TTC549 (cell line): ENCODE measurements around the gene GJC1.

Experiments
- FAIRE-seq: peaks from 2 replicates; lab custom pipeline; 2012; peaks lifted over from hg19 to GRCh38; lab: Jason Lieb, UNC

The GJC1 gene

DNA sequence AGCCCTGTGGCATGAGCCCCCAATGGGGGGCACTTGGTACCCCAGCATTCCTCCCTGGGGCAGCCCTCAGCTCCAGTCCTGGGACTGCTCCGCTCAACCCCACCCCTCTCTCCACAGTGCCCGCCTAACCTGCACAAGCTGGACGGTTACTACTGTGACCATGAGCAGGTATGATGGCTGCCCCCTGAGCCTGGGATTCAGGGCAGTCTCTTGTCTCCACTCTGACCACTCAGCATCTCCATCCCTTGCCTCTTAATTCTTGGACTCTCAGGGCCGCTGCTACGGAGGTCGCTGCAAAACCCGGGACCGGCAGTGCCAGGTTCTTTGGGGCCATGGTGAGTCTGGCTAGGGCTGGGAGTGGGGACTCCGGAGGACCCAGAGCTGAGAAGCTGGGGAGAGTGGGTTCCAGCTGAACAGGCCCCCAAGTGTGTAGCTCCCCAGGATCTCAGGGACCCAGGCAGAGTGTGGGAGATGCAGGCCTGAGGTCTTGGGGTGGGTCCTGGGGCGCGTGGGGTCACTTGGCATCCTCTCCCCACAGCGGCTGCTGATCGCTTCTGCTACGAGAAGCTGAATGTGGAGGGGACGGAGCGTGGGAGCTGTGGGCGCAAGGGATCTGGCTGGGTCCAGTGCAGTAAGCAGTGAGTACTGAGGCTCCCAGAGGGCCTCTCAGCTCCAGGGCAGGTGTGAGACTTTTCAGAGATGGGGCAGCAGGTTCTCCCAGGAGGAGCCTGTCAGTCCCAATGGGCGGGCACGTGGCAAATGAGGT, 53.3 kb downstream of the GJC1 start:
- FAIRE-seq: no peak

DNA sequence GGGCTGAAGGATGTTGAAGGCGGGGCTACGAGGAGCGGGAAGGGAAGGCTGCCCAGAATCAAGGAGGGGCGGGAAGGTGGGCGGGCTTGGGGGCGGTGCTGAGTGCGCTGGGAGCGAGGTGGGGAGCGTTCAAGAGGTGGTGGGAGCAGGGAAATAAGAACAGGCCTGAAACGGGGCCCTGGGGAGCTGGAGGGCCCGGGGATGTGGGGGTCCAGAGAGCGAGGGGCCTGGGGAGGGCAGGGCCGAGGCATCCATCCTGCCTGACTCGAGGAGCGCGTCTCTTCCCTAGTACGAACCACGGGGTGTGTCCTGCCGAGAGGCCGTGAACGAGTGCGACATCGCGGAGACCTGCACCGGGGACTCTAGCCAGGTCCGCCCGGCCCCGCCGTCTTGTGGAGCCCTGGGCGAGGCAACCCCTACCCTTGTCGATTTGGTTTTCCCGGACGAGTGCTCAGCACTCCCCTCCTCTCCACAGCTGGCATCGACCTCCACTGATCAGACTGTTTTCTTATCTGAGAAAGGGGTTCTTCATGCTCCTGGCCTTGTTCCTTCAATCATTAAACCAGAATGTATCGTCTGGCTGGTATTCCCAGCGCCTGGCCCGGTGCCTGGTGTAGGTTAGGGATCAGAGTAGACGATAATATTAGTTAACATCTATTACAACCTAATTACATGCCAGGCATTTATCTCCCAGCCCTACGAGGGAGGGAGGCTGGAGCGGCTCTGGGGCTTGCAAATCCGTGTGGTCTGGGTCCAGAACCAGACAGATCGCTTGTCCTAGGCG, 54.1 kb downstream of the GJC1 start:
- no peak for FAIRE-seq

DNA sequence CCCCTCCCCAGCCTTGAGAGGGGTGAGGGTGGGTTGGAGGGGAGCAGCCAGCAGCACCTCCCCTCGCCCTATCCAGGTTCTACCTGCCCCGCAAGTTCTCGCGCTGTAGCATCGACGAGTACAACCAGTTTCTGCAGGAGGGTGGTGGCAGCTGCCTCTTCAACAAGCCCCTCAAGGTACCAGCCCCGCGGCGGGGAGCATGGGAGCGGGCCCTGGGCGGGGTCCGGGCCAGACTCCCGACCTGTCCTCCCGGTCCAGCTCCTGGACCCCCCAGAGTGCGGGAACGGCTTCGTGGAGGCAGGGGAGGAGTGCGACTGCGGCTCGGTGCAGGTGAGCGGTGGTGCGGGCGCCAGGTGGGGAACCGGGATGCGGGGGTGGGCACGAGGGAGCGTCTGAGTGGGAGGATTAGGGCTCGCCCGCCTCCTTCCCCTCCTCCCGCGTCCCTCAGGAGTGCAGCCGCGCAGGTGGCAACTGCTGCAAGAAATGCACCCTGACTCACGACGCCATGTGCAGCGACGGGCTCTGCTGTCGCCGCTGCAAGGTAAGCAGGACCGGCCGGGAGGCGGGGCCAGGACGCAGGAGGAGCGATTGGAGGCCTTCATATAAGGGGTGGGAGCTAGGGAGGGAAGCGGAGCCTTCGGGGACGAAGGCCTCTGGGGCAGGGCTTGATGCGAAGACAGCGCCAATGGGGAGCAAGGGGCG, 54.8 kb downstream of the GJC1 start:
- peak; percentile 63 for FAIRE-seq

DNA sequence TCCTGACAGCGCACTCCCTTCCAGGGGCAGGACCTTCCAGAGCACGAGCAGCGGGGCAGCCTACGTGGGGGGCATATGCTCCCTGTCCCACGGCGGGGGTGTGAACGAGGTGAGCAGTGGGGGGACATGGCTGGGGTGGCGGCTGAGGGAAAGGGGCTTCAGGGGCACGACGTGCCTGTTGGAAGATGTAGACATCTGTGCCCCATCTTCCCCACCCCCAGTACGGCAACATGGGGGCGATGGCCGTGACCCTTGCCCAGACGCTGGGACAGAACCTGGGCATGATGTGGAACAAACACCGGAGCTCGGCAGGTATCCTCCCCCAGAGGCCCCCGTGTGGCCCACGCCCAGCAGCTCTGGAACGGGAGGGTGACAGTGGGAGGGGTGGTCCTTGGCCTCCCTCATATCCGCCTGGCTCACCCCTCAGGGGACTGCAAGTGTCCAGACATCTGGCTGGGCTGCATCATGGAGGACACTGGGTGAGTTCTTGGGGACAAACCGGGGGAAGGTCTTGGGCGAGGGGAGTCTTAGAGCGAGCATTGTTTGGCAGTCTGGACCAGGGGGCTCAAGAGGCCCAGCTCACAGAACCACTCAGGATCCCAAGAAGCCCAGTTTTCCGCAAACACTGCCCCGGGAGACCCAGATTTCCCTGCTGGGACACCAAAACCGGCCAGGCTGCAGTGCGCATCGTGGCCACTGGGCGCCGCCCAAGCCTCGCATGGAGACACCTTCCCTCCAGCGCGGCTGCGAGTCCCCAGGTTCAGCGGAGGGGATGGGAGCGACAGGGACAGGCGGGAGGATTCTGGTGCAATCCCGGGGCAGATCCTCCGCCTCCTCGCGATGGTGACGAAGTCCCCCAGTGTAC, 55.6 kb downstream of the GJC1 start:
- no peak for FAIRE-seq

DNA sequence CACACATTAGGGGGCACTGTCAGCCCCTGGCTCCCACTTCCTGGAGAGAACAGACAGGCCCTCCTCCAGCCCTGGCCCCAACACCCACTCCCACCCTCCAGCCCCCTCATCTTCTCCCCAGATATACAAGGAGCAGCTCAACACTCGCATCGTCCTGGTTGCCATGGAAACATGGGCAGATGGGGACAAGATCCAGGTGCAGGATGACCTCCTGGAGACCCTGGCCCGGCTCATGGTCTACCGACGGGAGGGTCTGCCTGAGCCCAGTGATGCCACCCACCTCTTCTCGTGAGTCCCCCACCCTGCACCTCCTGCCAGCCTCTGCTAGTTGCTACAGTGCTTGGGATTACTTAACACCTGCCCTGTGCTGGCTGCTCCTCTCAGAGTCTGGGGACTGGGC, 56.9 kb downstream of the GJC1 start:
- no peak for FAIRE-seq

DNA sequence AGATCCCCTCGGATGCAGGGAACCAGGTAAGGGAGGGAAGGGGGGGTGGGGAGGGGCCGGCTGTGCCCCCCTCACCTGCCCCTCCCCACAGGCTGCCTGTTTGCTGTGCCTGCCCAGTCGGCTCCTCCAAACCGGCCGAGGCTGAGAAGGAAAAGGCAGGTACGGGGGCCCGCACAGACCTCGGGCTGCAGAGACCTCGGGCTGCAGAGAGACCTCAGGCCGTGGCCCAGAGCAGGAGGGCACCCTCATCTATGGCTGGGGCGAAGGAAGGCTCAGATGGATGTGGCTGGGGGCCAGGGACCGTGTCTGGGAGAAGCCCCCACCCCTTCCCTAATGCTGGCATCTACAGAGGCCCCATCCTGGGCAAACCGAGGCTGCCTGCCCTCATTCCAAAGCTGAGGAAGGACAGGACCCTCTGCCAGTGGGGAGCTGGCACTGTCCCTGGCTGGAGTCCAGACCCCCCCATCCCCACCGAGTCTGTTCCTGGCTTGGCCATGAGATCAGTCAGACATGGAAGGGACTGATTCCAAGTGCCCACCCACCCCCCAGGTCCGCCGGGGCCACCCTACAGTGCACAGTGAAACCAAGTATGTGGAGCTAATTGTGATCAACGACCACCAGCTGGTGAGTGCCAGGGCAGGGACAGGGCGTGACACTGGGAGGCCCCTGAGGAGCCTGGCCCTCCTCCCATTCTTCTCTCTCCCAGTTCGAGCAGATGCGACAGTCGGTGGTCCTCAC, 57.6 kb downstream of the GJC1 start:
- FAIRE-seq: no peak

DNA sequence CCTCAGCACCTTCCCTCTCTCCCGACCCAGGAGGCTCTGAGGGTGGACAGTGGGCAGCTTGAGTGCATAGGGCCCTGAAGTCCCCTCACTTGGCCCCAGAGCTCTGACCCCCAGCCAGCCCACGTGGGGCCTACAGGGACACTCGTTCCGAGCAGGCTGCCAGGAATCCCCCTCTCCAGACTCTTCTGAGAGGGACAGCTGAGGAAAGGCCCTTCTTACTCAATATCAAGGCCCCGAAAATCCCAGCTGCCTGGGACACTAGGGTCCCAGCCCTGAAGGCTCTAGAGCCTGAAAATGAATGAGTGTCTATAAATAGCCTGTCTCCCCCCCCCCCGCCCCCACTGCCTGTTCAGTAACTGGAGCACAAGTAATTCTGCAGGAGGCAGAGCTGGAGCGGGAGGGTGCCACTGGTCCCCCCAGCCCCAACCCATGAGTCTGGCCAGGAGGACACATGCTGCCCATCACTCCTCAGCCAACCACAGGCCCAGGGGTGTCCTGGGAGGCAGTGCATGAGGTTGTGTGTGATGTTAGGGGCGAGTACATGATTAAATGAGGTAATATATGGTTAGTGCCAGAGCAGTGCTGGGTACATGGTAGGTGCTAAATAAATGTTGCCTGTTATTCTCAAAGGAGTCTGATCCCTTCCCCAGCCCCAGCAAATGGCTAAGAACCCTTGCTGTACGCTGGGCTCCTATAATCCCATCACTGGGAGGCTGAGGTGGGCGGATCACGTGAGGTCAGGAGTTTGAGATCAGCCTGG, 59.7 kb downstream of the GJC1 start:
- no peak for FAIRE-seq

DNA sequence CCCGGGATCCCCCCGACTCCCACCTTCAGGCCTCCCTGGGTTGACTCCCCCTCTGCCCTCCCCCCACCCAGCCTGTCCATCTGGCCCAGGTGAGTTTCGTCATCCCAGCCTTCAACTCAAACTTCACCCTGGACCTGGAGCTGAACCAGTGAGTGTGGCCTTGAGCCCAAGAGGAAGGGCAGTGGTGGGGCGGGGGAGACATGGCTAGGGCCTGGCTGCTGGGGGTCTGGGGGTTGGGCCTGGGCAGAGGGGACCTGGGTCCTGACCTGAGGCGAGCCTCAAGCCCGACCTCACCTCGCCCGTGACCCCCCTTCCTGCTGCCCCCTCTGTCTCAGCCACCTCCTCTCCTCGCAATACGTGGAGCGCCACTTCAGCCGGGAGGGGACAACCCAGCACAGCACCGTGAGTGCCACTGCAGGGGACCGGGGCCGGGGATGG, 60.4 kb downstream of the GJC1 start:
- FAIRE-seq: no peak

DNA sequence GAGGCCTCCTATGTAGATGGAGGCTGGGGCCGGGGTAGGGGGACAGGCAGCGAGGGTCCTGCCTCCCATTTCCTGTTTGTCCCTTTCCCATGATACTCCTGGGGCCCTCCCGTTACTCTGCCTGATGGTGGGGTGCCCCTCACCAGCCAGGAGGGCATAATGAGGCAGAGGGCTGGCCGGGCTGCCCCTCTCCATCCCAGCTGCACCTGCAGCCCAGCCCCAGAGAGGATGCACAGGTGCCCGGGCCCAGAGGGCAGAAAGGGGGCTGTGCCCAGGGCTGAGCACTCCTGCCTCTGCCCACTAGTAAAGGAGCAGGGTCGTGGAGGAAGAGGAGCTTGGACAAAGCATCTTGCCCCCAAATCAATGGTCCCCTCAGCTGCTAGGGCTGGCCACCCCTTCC, 60.9 kb downstream of the GJC1 start:
- no peak for FAIRE-seq

DNA sequence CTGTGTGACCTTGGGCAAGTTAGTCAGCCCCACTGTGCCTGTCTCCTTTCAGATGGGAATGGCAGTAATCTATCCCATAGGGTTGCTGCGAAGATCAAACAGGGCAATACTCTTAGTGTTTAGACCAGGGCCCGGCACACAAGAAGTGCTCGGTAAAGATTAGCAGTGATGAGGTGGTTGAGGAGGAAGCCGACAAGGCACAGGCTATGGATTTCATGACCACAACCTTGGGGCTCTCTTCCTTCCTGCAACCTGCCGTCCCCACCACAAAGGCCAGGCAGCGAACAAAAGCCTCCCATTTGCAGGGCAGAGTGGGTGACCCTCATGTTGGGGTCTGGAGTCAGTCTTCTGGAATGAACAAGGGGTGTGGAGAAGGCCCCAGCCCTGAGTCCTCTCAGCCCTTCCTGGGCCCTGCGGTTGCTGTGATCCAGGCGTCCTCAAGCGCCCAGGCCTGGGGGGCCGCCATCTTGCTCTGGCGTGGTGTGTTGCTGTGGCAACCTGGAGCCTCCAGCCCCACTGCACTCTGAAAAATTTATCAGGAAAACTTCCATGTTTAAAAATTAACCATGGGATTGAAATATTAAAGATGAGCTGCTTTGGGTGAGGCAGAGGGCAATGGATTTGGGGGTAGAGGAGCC, 61.5 kb downstream of the GJC1 start:
- no peak for FAIRE-seq

DNA sequence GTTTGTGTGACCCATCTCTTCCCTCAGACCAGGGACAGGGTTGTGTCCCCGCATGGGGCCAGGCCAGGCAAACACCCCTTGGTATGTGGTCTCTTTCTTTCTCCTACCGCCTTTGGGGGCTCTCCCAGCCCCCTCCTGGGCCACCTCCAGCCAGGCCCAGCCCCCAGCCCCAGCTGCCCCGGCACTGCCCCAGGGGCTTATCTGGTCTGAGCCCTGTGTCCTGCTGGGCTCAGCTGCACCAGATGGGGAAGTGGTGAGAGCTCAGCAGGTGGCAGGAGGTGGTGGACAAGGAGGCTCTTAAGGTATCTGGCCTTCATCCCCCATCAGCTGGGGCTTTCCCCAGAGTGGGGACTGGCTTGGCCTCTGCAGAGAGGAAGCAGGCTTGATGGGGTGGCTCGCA, 62.6 kb downstream of the GJC1 start:
- FAIRE-seq: no peak

DNA sequence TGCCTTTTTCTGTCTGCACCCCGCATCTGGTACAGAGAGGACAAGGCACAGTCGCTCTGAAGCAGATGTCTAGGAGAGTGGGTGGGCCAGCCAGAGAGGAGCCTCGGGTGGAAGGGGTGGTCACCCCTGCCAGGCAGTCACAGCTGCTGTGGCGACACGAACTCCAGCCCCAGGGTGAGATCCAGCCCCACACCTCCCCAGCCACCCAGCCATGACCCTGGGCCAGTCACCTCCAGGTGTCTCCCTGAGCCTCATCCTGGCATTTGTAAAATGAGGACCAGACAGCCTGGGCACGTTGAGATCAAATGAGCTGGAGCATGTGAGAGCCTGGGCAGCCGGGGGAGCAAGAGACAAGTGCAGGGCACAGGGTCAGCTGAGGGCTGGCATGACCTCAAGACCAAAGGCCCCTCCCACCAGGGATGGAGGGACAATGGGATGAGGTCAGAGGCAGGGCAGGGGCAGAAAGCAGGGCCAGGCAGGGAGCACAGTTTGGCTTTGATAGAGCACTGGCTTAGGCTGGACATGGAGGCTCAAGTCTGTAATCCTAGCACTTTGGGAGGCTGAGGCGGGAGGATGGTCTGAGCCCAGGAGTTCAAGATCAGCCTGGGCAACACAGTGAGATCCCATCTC, 63.6 kb downstream of the GJC1 start:
- no peak for FAIRE-seq

DNA sequence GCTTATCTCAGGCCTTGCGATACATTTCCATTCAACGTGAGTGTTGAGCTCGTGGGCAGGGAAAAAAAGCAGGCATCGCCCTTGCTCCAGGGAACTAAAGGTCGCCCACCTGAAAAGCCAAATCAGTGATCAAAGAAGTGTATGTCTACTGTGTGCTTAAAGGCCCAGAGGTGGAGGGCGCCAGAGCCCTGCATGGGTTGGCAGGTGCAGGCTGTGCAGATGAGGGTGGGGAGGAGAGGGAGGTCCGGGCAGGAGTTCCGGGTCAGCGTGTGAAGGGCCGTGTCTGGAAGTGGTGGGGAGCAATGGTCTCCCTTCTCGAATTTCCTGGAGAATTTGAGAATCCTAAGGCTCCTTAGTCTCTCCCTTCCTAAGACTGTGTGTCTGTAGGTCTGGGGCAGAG, 64.1 kb downstream of the GJC1 start:
- FAIRE-seq: no peak

DNA sequence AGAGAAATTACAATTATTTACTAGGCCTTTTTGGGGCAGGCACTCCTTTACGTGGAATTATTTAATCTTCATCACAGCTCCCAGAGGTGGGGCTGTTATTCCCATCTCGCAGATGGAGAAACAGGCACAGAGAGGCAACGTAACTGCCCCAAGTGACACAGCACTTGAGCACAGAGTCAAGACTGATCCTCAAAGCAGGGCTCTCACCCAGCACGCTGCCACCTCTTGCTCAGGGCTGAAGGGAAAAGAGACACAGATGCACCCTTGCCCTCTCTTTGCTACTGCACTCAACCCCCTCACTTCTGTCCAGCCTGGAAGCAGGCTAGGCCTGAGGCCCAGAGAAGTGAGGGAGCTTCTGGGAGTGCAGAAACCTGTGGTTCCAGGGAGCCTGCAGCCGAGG, 66.9 kb downstream of the GJC1 start:
- FAIRE-seq: no peak

DNA sequence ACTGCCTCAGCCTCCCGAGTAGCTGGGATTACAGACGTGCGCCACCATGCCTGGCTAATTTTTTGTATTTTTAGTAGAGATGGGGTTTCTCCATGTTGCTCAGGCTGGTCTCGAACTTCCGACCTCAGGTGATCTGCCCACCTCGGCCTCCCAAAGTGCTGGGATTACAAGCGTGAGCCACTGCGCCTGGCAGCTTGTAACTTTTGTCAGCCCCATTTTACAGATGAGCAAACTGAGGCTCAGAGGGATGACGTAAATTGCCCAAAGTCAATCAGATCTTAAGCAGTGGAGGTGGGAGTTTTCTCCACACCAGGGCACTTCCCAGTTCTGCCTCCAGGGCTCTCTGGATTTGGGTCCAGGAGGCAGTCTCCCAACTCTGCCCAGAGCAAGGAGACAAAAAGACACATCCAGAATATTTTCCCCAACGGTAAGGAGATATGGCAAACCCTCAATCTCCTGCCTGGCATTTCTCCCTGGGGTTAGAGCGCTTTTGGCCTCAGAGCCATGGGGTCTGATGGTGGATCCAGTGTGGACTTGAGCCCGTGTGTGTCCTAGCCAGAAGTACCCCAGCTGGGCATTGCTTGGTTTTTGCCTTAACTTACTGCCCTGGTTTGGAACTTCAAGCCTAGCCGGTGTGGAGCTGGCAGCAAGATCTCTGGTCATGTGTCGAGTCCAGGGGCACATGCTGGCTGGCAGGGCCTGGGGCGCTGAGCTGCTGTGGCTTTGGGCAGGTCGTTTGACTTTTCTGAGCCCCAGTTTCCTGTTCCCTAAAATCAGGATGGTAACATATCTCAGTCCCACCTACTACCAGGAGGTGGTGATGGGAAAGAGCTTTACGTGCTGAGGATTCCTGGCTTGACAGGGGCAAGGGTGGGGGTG, 67.9 kb downstream of the GJC1 start:
- no peak for FAIRE-seq

DNA sequence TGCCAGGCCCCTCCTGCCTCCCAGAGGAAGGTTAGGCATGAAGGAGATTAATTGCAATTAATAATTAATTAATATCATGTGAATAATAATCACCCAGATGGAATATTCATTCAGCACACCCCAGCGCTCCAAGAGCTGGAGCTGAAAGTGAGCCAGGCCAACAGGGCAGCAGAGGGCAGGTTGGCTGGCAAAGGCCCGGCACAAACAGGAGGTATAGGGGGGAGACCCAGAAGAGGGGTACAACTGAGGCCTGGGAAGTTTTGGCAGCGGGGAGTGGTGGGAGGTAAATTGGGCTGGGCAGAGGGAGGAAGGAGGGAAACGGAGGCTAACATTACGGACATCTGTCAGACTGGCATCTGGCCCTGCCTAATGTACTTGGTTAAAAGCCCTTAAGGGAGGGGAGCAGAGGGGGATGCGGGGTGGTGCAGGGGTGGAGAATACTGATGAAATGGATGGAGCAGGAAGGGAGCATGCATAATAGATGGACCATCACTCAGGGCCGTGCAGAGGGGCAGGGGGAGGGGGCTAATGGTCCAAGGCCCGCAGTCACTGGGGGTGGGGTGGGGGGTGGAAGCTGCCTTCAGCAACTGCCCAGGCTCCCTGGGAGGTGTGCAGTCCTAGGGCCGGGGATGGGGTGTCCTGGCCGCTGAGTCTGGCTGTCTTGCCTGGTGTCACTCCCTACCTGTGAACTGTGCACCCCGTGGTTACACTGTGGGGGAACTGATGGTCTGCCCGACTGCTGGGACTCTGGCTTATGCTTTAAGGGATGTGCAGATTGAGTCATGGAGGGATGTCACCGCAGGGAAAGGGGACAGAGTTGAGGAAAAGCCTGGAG, 69.4 kb downstream of the GJC1 start:
- no peak for FAIRE-seq

DNA sequence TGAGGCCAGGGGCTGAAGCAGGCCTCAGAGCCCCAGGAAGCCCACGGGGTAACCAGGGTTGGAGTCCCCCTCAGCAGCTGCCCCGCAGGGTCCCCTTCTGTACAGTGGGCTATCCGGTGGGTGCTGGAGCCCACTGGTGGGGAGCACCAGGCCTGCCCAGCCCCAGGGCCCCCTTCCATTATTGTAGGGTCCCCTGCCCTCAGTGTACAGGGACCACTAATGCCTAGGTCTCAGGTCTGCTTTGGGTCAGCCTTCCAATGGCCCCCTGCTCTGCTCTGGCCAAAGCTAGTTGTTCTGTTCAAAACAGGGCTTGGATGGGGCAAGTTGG, 70.2 kb downstream of the GJC1 start:
- FAIRE-seq: no peak
